Colon (tissue), 2 donors: ENCODE measurements around the gene ENGASE.
"Not testable (repeated sequence)": the region's sequence is repeated elsewhere in the genome, so short reads cannot be mapped to it uniquely, and the experiment has no call there.

Experiments
- FAIRE-seq: peaks from 2 replicates; lab custom pipeline; 2012; peaks lifted over from hg19 to GRCh38; lab: Jason Lieb, UNC
- donor health status: control.
- donor health status: control.

ENGASE gene

GRCh38 chr17:79052131-79052530, 22.5 kb upstream of the ENGASE start:
- FAIRE-seq, result no peak

GRCh38 chr17:79053251-79053925, 21.2 kb upstream of the ENGASE start:
- FAIRE-seq, result no peak

- FAIRE-seq, result no peak
These were observed 20.2 kb upstream of the ENGASE start for GRCh38 chr17:79054200-79054960.

GRCh38 chr17:79055197-79055596, 19.4 kb upstream of the ENGASE start:
- no peak for FAIRE-seq

GRCh38 chr17:79057737-79058385, 16.8 kb upstream of the ENGASE start:
- FAIRE-seq, result no peak

- FAIRE-seq, result no peak
These were observed 11.9 kb upstream of the ENGASE start for GRCh38 chr17:79062691-79063090.

- no peak for FAIRE-seq
These were observed 10.6 kb upstream of the ENGASE start for GRCh38 chr17:79064026-79064425.

- no peak for FAIRE-seq
These were observed 9.4 kb upstream of the ENGASE start for GRCh38 chr17:79065105-79065670.

GRCh38 chr17:79066963-79067362, 7.7 kb upstream of the ENGASE start:
- no peak for FAIRE-seq

GRCh38 chr17:79070266-79070880, 4.3 kb upstream of the ENGASE start:
- FAIRE-seq, result no peak

GRCh38 chr17:79071161-79071740, 3.4 kb upstream of the ENGASE start:
- FAIRE-seq, result no peak

GRCh38 chr17:79072544-79072943, 2.1 kb upstream of the ENGASE start:
- FAIRE-seq, result no peak

GRCh38 chr17:79073016-79073705, 1.5 kb upstream of the ENGASE start:
- FAIRE-seq, result no peak

GRCh38 chr17:79073706-79074088, 927 bp upstream of the ENGASE start:
- no peak for FAIRE-seq

- FAIRE-seq, result not testable (repeated sequence)
These were observed 439 bp upstream of the ENGASE start for GRCh38 chr17:79074121-79074648.

- no peak for FAIRE-seq
These were observed 774 bp downstream of the ENGASE start for GRCh38 chr17:79075446-79075750.

GRCh38 chr17:79075861-79076406, 1.3 kb downstream of the ENGASE start:
- FAIRE-seq, result no peak

- no peak for FAIRE-seq
These were observed 3.0 kb downstream of the ENGASE start for GRCh38 chr17:79077587-79077986.

- no peak for FAIRE-seq
These were observed 4.0 kb downstream of the ENGASE start for GRCh38 chr17:79078476-79079190.

- FAIRE-seq, result no peak
These were observed 5.0 kb downstream of the ENGASE start for GRCh38 chr17:79079421-79080200.
